Colonic mucosa (tissue), 4 donors: Measurements from ENCODE around the gene MALT1. TPM values are rescaled to one million over a fixed set of nuclear protein-coding genes. Genes with fewer than 3 reads are reported as not detected.
A peak's percentile ranks its signal among the peaks of the same experiment; 100 is the strongest.

Experiments
- DNase-seq: peaks from one replicate; pipeline ENCODE4 v3.0.0-alpha.2; 2020
- H3K27ac ChIP-seq: fragments of 200-600 bp; one replicate; pipeline ENCODE4 v1.8.0; 2021
- H3K27me3 ChIP-seq: fragments of 200-600 bp; one replicate; pipeline ENCODE4 v1.8.0; 2021
- H3K36me3 ChIP-seq: fragments of 200-600 bp; one replicate; pipeline ENCODE4 v1.8.0; 2021
- H3K4me1 ChIP-seq: fragments of 200-600 bp; one replicate; pipeline ENCODE4 v1.8.0; 2021; ENCODE audit warnings: mild to moderate bottlenecking
- H3K4me3 ChIP-seq: fragments of 200-600 bp; one replicate; pipeline ENCODE4 v1.8.0; 2021
- H3K9ac ChIP-seq, 2 donors: one replicate each; pipeline ENCODE4 v1.7.0; 2013; ENCODE audit warnings: control low read depth in 2 of 2, low read depth in 2 of 2, low read length in 2 of 2
- H3K9me3 ChIP-seq: fragments of 200-600 bp; one replicate; pipeline ENCODE4 v1.8.0; 2021
- CTCF ChIP-seq: fragments of 200-600 bp; IDR thresholded peaks from one replicate; pipeline ENCODE4 v1.8.0; 2022; ENCODE audit warnings: antibody characterized with exemption, mild to moderate bottlenecking
- intact Hi-C: fragments of 100-400 bp; cut with DNase I; formaldehyde crosslinking; loops from one replicate; pipeline ENCODE4 v1.14.1; 2022
- total RNA-seq, 2 donors: library from RNA; stranded (reverse); fragmentation: NEBNext Ultra II Directional in 1 of 2; extraction: Animal tissue kit (Norgen Biotek cat#: 25700) in 1 of 2; gene quantifications; one replicate each; pipeline ENCODE4 v1.2.1, GENCODE V29; 2021
- donor health status: healthy.
- donor health status: DM: no; HTN: no; CAD: no.
- donor health status: DM: no; HTN: no; CAD: no.

The MALT1 gene
- total RNA-seq, 2 donors from 2014 or later, result 22.1 to 30.9 TPM

- H3K27me3 ChIP-seq, result no peaks in the 10 kb centered on the region
- peak overlapping the region; percentile 72 to 81 for H3K9ac ChIP-seq
- intact Hi-C loops, result no loop called here
- DNase-seq, result peak; percentile 40
- no peak for TF ChIP-seq CTCF
- H3K36me3 ChIP-seq, result no peaks in the 10 kb centered on the region
- peak overlapping the region; percentile 97 for H3K27ac ChIP-seq
- peaks cover 5% of the 10 kb centered on the region for H3K4me1 ChIP-seq
- H3K4me3 ChIP-seq, result peak overlapping the region; percentile 75
- H3K9me3 ChIP-seq, result no peaks in the 10 kb centered on the region
Observed at GRCh38 chr18:58670404-58671110, 708 bp upstream of the MALT1 start.

DNA sequence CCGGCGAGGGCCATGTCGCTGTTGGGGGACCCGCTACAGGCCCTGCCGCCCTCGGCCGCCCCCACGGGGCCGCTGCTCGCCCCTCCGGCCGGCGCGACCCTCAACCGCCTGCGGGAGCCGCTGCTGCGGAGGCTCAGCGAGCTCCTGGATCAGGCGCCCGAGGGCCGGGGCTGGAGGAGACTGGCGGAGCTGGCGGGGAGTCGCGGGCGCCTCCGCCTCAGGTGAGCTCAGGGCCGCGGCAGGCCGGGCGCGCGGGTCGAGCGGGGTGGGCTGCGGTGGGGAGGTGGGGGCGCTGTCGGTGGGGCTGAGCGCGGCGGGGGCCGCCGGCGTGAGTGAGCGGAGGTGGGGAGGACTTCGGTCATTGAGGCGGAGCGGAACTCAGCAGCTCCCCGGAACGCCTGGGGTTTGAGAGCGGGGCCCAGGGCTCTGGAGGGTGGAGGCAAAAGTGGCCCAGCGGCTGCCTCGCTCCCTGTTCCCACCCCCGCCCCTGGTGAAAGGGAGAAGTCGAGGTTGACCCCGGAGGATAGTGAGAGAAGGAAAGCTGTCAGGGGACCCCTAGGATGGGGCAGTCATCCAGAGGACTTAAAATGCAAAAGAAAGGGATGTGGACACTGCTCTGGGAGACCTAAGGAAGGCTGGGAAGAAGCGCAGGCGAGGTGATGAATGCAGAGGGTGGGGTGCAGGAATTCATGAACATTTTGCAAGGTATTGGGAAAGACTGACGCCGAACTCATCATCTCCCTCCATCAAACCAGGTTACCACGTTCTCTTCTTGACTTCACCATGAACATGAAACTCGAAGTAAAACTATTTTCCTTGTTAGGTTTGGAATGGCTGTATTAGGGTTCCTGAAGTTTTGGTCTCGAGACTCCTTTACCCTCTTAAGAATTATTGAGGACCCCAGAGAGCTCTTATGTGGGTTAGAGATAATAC lies 633 bp downstream of the MALT1 start:
- Histone ChIP-seq H3K4me3 (peak overlapping the region; percentile 75), H3K27ac (peak overlapping the region; percentile 97), H3K27me3 (no peaks in the 10 kb centered on the region), H3K36me3 (no peaks in the 10 kb centered on the region), H3K9ac (peak overlapping the region; percentile 84 to 95), H3K9me3 (no peaks in the 10 kb centered on the region), H3K4me1 (peaks cover 5% of the 10 kb centered on the region)
- peak; percentile 52 for DNase-seq
- TF ChIP-seq CTCF, result no peak
- intact Hi-C loops, result no loop called here

- no peak overlapping the region for H3K4me3 ChIP-seq
- no peaks in the 10 kb centered on the region for H3K9me3 ChIP-seq
- intact Hi-C loops, result no loop called here
- no peaks in the 10 kb centered on the region for H3K36me3 ChIP-seq
- H3K27me3 ChIP-seq, result no peaks in the 10 kb centered on the region
- H3K4me1 ChIP-seq, result peaks cover 5% of the 10 kb centered on the region
- H3K27ac ChIP-seq, result no peak overlapping the region
- no peak for TF ChIP-seq CTCF
- no peak overlapping the region for H3K9ac ChIP-seq
- no peak for DNase-seq
Observed at GRCh38 chr18:58674159-58674558, 2.9 kb downstream of the MALT1 start.

- no peak for TF ChIP-seq CTCF
- no peak overlapping the region for H3K27ac ChIP-seq
- peaks cover 5% of the 10 kb centered on the region for H3K4me1 ChIP-seq
- DNase-seq, result no peak
- no peaks in the 10 kb centered on the region for H3K9me3 ChIP-seq
- no peaks in the 10 kb centered on the region for H3K36me3 ChIP-seq
- no peak overlapping the region for H3K9ac ChIP-seq
- H3K27me3 ChIP-seq, result no peaks in the 10 kb centered on the region
- no peak overlapping the region for H3K4me3 ChIP-seq
- intact Hi-C loops, result no loop called here
Observed at GRCh38 chr18:58674863-58675472, 3.7 kb downstream of the MALT1 start.

DNA sequence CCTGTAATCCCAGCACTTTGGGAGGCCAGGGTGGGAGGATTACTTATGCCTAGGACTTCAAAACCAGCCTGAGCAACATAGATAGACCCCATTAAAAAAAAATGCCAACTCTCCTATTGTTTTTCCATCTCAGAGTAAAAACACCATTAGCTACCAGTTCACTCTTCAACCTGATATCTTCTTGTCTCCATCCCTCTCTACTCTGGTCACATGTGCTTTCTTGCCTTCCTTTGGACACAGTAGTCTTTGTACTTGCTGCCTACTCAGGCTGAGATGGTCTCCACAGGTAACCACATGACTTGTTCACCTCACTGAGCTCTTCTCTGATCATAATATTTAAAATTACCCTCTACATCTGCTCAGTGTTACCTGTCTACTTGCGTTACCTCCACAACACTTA lies 5.0 kb downstream of the MALT1 start:
- no peak overlapping the region for H3K4me3 ChIP-seq
- no peak for TF ChIP-seq CTCF
- intact Hi-C loops, result no loop called here

More for the DNA sequence above, 5.0 kb downstream of the MALT1 start:
- no peak for DNase-seq
- Histone ChIP-seq H3K4me1 (no peaks in the 10 kb centered on the region), H3K9ac (no peak overlapping the region), H3K27ac (no peak overlapping the region), H3K36me3 (no peaks in the 10 kb centered on the region), H3K9me3 (no peaks in the 10 kb centered on the region), H3K27me3 (no peaks in the 10 kb centered on the region)
